ENCODE results near the gene DISP1. TPM values are rescaled to one million over a fixed set of nuclear protein-coding genes. Genes with fewer than 3 reads are reported as not detected.

Gene DISP1
- total and polyA plus RNA-seq, 2 experiments from 2014 or later = 2.4 to 4.4 TPM

- no peak overlapping the region for H3K4me3 Mint-ChIP-seq
- H3K4me1 Mint-ChIP-seq = peaks cover 10% of the 10 kb centered on the region; the same call in 1 of the 3 replicates
- TF ChIP-seq JUNB (IDR thresholded peaks at IDR 0.05; ENCODE audit: unreplicated experiment) (no peak), CTCF (conservative IDR thresholded peaks at IDR 0.05; ENCODE audit: low read depth in 2 of 2) (no peak), NANOG (IDR thresholded peaks at IDR 0.05; ENCODE audit: borderline replicate concordance) (no peak), POLR2AphosphoS5 (IDR thresholded peaks at IDR 0.05; ENCODE audit: low read depth) (no peak), EZH2 (IDR thresholded peaks at IDR 0.05; ENCODE audit: low read depth, unreplicated experiment) (no peak), REST (IDR thresholded peaks at IDR 0.05; ENCODE audit: unreplicated experiment) (no peak), CREB1 (CRISPR knock-in tag; IDR thresholded peaks at IDR 0.05; ENCODE audit: low read depth) (no peak)
- no peak overlapping the region for H3K27ac ChIP-seq (ENCODE audit: low read depth)
- no peaks in the 10 kb centered on the region for H3K36me3 ChIP-seq (ENCODE audit: insufficient read depth)
- H3K4me3 ChIP-seq = no peak overlapping the region
- H3F3A ChIP-seq (replicated peaks; ENCODE audit: low read depth) = no peaks in the 10 kb centered on the region
- 0 out of 2 replicates have a peak, but pooled peaks cover 4% of the 10 kb centered on the region for H3K27me3 ChIP-seq (ENCODE audit: insufficient read depth)
- no peaks in the 10 kb centered on the region for H3K79me2 ChIP-seq (replicated peaks; ENCODE audit: insufficient read depth)
- H3K9me3 Mint-ChIP-seq = peaks cover 4% of the 10 kb centered on the region; the same call in 2 of the 3 replicates
- ATAC-seq (no peak), DNase-seq (ENCODE audit: low spot score) (no peak)
- H3K36me3 Mint-ChIP-seq (ENCODE audit: low read depth) = peaks cover 4% of the 10 kb centered on the region; the same call in 2 of the 3 replicates
- H3K27ac Mint-ChIP-seq = no peak overlapping the region
- H2AFZ ChIP-seq = no peak overlapping the region
- H3K4me2 ChIP-seq = no peak overlapping the region
- peaks cover 4% of the 10 kb centered on the region for H3K27me3 Mint-ChIP-seq (ENCODE audit: insufficient read depth, low read depth, poor library complexity)
- no peaks in the 10 kb centered on the region for H4K20me1 ChIP-seq (replicated peaks; ENCODE audit: insufficient read depth)
- no peaks in the 10 kb centered on the region for H3K9me2 ChIP-seq (ENCODE audit: insufficient read depth)
- H3K4me1 ChIP-seq (ENCODE audit: insufficient read depth) = no peaks in the 10 kb centered on the region
Measured at GRCh38 chr1:222790115-222790514, 24.7 kb upstream of the DISP1 start.

GRCh38 chr1:222790520-222790919 lies 24.3 kb upstream of the DISP1 start:
- Mint-ChIP-seq H3K27ac (no peak overlapping the region), H3K4me1 (peaks cover 10% of the 10 kb centered on the region; the same call in 1 of the 3 replicates), H3K27me3 (ENCODE audit: insufficient read depth, low read depth, poor library complexity) (peaks cover 4% of the 10 kb centered on the region), H3K4me3 (no peak overlapping the region), H3K36me3 (ENCODE audit: low read depth) (peaks cover 4% of the 10 kb centered on the region; the same call in 2 of the 3 replicates), H3K9me3 (peaks cover 4% of the 10 kb centered on the region; the same call in 2 of the 3 replicates)
- Histone ChIP-seq H3K9me2 (ENCODE audit: insufficient read depth) (no peaks in the 10 kb centered on the region), H3F3A (replicated peaks; ENCODE audit: low read depth) (no peaks in the 10 kb centered on the region), H3K4me2 (no peak overlapping the region), H3K27me3 (ENCODE audit: insufficient read depth) (0 out of 2 replicates have a peak, but pooled peaks cover 4% of the 10 kb centered on the region), H4K20me1 (replicated peaks; ENCODE audit: insufficient read depth) (no peaks in the 10 kb centered on the region), H3K27ac (ENCODE audit: low read depth) (no peak overlapping the region), H2AFZ (no peak overlapping the region), H3K79me2 (replicated peaks; ENCODE audit: insufficient read depth) (no peaks in the 10 kb centered on the region), H3K4me1 (ENCODE audit: insufficient read depth) (no peaks in the 10 kb centered on the region), H3K36me3 (ENCODE audit: insufficient read depth) (no peaks in the 10 kb centered on the region), H3K4me3 (no peak overlapping the region)
- DNase-seq (ENCODE audit: low spot score) = no peak
- no peak for ATAC-seq
- TF ChIP-seq ZNF462 (CRISPR knock-in tag; IDR thresholded peaks at IDR 0.05) = no peak
- no peak for TF ChIP-seq JUNB (IDR thresholded peaks at IDR 0.05; ENCODE audit: unreplicated experiment)
- TF ChIP-seq EZH2phosphoT487 (IDR thresholded peaks at IDR 0.05; ENCODE audit: unreplicated experiment) = no peak
- TF ChIP-seq POLR2AphosphoS5 (IDR thresholded peaks at IDR 0.05; ENCODE audit: low read depth) = no peak
- TF ChIP-seq ZNF331 (CRISPR knock-in tag; IDR thresholded peaks at IDR 0.05; ENCODE audit: low read depth) = no peak
- TF ChIP-seq STAT1 (IDR thresholded peaks at IDR 0.05; ENCODE audit: unreplicated experiment) = no peak
